GM21447 (cell line): Measurements from ENCODE around the gene TOR1AIP2.
A peak's percentile ranks its signal among the peaks of the same experiment; 100 is the strongest.

Experiments
- ATAC-seq: cut with Tn5 transposase; IDR thresholded peaks from one replicate; pipeline ENCODE4 v1.9.1; 2021; ENCODE audit not compliant: unreplicated experiment

TOR1AIP2 gene

GRCh38 chr1:179877586-179878265 is at the start of gene TOR1AIP2:
Gene TOR1AIP2, minus strand, starts transcription at chr1:179877803. Its CDS starts 25,138 bp downstream, at chr1:179852665.
- ATAC-seq, result peak; percentile 57

- ATAC-seq, result no peak
These were observed 49.2 kb upstream of the TOR1AIP2 start for GRCh38 chr1:179926850-179927205.

- no peak for ATAC-seq
These were observed 48.6 kb upstream of the TOR1AIP2 start for GRCh38 chr1:179925922-179926849.

GRCh38 chr1:179925302-179925701 is 47.7 kb upstream of the TOR1AIP2 start:
- ATAC-seq, result no peak

- no peak for ATAC-seq
These were observed 46.7 kb upstream of the TOR1AIP2 start for GRCh38 chr1:179924268-179924667.

- no peak for ATAC-seq
These were observed 45.4 kb upstream of the TOR1AIP2 start for GRCh38 chr1:179923029-179923428.

GRCh38 chr1:179921981-179922872 is 44.6 kb upstream of the TOR1AIP2 start:
- ATAC-seq, result no peak

GRCh38 chr1:179921472-179921871 is 43.9 kb upstream of the TOR1AIP2 start:
- ATAC-seq, result no peak

- no peak for ATAC-seq
These were observed 40.2 kb upstream of the TOR1AIP2 start for GRCh38 chr1:179917601-179918429.

GRCh38 chr1:179911812-179912211 is 34.2 kb upstream of the TOR1AIP2 start:
- ATAC-seq, result no peak

- ATAC-seq, result no peak
These were observed 33.3 kb upstream of the TOR1AIP2 start for GRCh38 chr1:179910934-179911333.

- ATAC-seq, result no peak
These were observed 12.0 kb upstream of the TOR1AIP2 start for GRCh38 chr1:179889589-179889988.

- ATAC-seq, result no peak
These were observed 10.5 kb upstream of the TOR1AIP2 start for GRCh38 chr1:179888071-179888470.

GRCh38 chr1:179883745-179884138 is 6.1 kb upstream of the TOR1AIP2 start:
- ATAC-seq, result peak; percentile 25

GRCh38 chr1:179883040-179883744 is 5.6 kb upstream of the TOR1AIP2 start:
- peak; percentile 19 for ATAC-seq

GRCh38 chr1:179882253-179883039 is 4.8 kb upstream of the TOR1AIP2 start, which contains the start of gene TOR1AIP1:
Gene TOR1AIP1, plus strand, starts transcription at chr1:179882285. Its CDS starts 218 bp downstream, at chr1:179882503.
- ATAC-seq, result peak; percentile 68

GRCh38 chr1:179881642-179882252 is 4.1 kb upstream of the TOR1AIP2 start:
- peak; percentile 1 for ATAC-seq

- no peak for ATAC-seq
These were observed 2.2 kb upstream of the TOR1AIP2 start for GRCh38 chr1:179879797-179880196.
